Activated T-helper 1 cell treated with anti-CD3 and anti-CD28 coated beads, Interleukin-12 subunit alpha, Interleukin-12 subunit beta, Interleukin-2, Interleukin-4 antibody, amounts not matched to agents 30 ng/mL and 10 ng/mL and 1 ng/mL, durations not matched to agents 14 hours and 24 hours and 36 hours (primary cell): ENCODE measurements around the gene MPZL2. TPM values are rescaled to one million over a fixed set of nuclear protein-coding genes. Genes with fewer than 3 reads are reported as not detected.

Source experiments
- DNase-seq: peaks from one replicate; pipeline ENCODE4 v3.0.0; 2021; ENCODE audit warnings: low spot score
- H3K27ac Mint-ChIP-seq: one replicate; pipeline ENCODE4 v1.8.0; 2021; ENCODE audit warnings: mild to moderate bottlenecking, mixed read lengths
- H3K27me3 Mint-ChIP-seq: one replicate; pipeline ENCODE4 v1.8.0; 2022; ENCODE audit warnings: mild to moderate bottlenecking, moderate library complexity, mixed read lengths; ENCODE audit not compliant: insufficient read depth
- H3K36me3 Mint-ChIP-seq: one replicate; pipeline ENCODE4 v1.8.0; 2021; ENCODE audit warnings: low read depth, mixed read lengths
- H3K4me1 Mint-ChIP-seq: one replicate; pipeline ENCODE4 v1.8.0; 2021; ENCODE audit warnings: low read depth, mixed read lengths
- H3K4me3 Mint-ChIP-seq: one replicate; pipeline ENCODE4 v1.8.0; 2021; ENCODE audit warnings: mild to moderate bottlenecking, moderate library complexity, mixed read lengths
- H3K9me3 Mint-ChIP-seq: one replicate; pipeline ENCODE4 v1.8.0; 2021; ENCODE audit warnings: mixed read lengths
- intact Hi-C: fragments of 100-400 bp; cut with micrococcal nuclease; formaldehyde crosslinking; loops from one replicate; pipeline ENCODE4 v1.15.1; 2024
- total RNA-seq: library from RNA; stranded (reverse); gene quantifications from 2 replicates; pipeline ENCODE4 v1.2.3, GENCODE V29; 2022

The MPZL2 gene
- total RNA-seq, 1 donor from 2014 or later: 13.2 TPM

DNA sequence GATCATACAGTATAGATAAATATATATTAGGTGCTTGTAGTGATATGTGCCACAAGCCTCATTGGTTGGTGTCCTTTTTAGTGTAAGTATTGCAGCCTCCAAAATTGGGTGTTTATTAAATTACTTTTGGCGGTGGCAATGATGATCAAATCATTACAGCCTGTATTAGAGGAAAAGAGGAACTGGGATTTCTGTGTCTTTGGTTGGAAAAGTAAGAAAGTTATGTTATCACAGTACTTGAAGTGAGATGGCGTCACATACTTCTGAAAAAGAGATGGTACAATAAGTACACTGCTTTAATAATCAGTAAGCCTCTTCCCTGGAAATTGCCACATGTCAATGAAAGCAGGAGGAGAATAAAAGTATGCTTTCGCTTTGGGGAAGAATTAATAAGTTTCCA lies 11.4 kb downstream of the MPZL2 start:
- peaks cover 45% of the 10 kb centered on the region for H3K4me1 Mint-ChIP-seq
- no peaks in the 10 kb centered on the region for H3K27me3 Mint-ChIP-seq
- peak overlapping the region; percentile 96 for H3K4me3 Mint-ChIP-seq
- H3K36me3 Mint-ChIP-seq: peaks cover 25% of the 10 kb centered on the region
- intact Hi-C loops: loop anchor here (1.0 to 2.0 kb wide), 4 partner anchors 11 to 106 kb away; partner anchors contain the start of gene UBE4A
- DNase-seq: no peak
- H3K9me3 Mint-ChIP-seq: no peaks in the 10 kb centered on the region
- peak overlapping the region; percentile 97 for H3K27ac Mint-ChIP-seq

DNA sequence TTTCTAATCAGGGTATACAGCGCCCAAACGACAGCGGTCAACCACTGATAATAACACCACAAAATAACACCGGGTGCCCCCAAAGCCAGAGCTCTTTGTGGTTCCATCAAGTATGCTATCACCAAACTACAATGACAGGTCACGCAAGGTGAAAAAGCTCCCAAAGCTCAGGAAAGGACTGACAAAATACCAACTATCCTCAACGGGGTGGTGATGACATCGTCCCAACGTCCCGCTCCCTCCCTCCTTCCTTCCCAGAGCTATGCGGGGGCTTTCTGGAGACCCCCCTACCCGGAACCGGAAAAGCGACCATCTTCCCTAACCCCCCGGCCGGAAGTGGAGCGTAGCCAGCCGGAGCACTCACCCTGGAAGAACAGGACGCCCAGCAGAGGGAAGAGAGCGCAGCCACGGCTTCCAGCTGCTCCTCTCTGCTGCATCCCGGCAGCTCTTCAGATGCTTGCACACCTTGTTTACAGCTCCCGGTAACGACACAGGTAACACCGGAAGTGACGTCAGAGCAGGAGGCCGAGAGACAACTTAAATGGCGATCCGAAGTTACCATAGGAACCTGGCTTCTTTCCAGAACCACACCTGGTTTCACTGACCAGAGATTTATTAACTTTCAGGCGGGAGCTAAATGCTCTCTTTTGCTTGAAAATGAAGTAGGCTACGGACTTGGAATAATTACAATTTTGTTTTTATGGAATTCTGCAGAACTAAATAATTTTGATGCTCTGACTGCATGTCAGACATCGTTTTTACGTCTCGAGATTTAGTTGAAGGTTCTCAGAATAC lies 12.0 kb downstream of the MPZL2 start, which contains the start of gene MPZL3:
MPZL3 (minus strand) TSS at position 508 of the 795 bp plus-strand sequence; CDS start at position 437, 71 bp downstream.
- peak; percentile 71 for DNase-seq
- H3K9me3 Mint-ChIP-seq: no peaks in the 10 kb centered on the region
- peaks cover 51% of the 10 kb centered on the region for H3K4me1 Mint-ChIP-seq
- peak within 1 kb of the TSS; percentile 96 for H3K4me3 Mint-ChIP-seq
- H3K36me3 Mint-ChIP-seq: peaks cover 27% of the 10 kb centered on the region
- intact Hi-C loops: loop anchor here (1.0 to 2.0 kb wide), 7 partner anchors 11 to 107 kb away; partner anchors contain the start of genes CD3E and UBE4A
- peak within 1 kb of the TSS; percentile 97 for H3K27ac Mint-ChIP-seq
- H3K27me3 Mint-ChIP-seq: no peaks in the 10 kb centered on the region

DNA sequence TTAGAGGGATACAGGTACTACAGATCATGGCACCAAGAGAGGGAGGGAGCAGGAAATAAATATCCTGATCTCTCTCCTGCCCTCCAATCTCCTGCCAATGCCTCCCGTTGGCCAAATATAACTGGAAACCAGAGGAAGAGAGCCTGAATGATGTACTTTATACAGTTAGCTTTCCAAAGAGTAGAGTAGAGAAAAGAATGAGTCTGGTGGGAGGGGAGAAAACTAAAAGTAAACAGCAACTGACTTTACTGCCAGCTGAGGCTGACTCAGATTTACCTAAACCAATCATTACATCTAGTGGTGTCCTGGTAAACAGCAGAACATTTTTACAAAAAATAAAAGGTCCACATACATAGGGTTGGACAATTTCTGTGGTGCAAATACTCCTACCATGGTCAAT lies 17.1 kb downstream of the MPZL2 start:
- Mint-ChIP-seq H3K27me3 (no peaks in the 10 kb centered on the region), H3K27ac (peak overlapping the region; percentile 96), H3K9me3 (no peaks in the 10 kb centered on the region), H3K36me3 (peaks cover 34% of the 10 kb centered on the region), H3K4me1 (peaks cover 81% of the 10 kb centered on the region), H3K4me3 (peak overlapping the region; percentile 40)
- no peak for DNase-seq
- intact Hi-C loops: loop anchor here (1.0 kb wide), 2 partner anchors 23 to 45 kb away; no protein-coding TSS in a partner anchor

DNA sequence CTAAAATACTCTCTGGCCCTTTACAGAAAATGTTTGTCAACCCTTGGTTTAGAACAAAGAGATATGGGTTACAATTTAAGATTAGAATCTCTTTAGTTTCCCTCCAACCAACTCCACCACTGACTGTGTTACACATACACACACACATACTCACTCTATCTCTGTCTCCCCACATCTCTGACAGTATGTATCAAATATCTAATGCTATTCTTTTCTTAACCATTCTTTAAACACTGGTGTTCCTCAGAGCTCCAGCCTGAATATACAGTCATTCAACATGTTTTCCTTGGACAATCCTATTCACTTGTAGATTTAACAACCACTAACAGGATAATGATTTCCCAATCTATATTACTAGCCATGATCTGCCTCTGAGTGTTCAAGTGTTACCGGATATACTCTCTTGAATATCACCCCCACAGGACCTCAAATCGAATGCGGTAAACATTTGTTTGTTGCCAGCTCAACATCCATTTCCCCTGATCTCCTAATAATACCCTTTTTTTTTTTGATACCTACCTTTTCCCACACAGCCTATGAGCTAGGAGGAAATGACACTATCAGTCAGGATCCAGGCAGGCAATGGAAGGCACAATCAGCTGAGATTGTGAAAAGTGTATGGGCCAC lies 18.0 kb downstream of the MPZL2 start:
- Mint-ChIP-seq H3K4me3 (peak overlapping the region; percentile 45), H3K36me3 (peaks cover 36% of the 10 kb centered on the region), H3K27me3 (no peaks in the 10 kb centered on the region), H3K4me1 (peaks cover 89% of the 10 kb centered on the region), H3K27ac (peak overlapping the region; percentile 70), H3K9me3 (no peaks in the 10 kb centered on the region)
- no peak for DNase-seq
- intact Hi-C loops: no loop called here

DNA sequence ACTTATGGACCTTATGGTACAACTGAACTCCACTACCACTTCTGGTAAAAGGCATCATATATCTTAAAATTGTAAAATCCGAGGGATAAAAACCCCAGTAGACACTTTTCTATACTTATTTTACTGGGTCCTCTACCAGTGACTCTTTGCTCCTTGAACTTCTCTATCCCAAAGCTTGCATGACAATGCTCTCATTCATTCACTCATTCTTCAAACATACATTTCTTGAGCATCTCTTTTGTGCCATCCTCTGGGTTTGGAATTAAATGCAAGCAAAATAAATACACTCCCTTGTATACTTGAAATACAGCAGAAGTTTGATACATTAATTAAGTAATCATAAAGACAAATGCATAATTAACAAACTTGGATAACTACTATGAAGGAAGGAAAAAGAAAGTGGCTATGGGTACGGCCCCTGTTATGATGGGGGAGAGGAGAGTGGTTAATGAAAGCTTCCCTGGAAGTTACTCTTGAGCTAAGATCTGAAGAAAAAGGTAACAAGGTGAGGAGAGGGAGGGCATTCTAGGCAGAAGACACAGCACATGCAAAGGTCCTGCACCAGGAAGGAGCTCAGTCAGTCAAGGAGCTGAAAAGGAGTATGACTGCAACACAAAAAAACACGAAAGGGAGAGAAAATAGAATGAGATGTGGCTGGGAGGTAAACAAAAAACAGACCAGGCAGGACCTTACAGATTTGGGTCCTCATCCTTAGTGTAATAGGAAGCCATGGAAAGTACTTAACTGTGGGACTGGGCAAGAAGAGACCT lies 19.9 kb downstream of the MPZL2 start:
- H3K9me3 Mint-ChIP-seq: no peaks in the 10 kb centered on the region
- H3K4me1 Mint-ChIP-seq: peaks cover 90% of the 10 kb centered on the region
- intact Hi-C loops: loop anchor here (5.0 kb wide), 4 partner anchors 38 to 193 kb away; partner anchors contain the start of gene KMT2A
- H3K27me3 Mint-ChIP-seq: no peaks in the 10 kb centered on the region
- H3K27ac Mint-ChIP-seq: peak overlapping the region; percentile 90
- H3K36me3 Mint-ChIP-seq: peaks cover 43% of the 10 kb centered on the region
- no peak for DNase-seq
- H3K4me3 Mint-ChIP-seq: peak overlapping the region; percentile 20

DNA sequence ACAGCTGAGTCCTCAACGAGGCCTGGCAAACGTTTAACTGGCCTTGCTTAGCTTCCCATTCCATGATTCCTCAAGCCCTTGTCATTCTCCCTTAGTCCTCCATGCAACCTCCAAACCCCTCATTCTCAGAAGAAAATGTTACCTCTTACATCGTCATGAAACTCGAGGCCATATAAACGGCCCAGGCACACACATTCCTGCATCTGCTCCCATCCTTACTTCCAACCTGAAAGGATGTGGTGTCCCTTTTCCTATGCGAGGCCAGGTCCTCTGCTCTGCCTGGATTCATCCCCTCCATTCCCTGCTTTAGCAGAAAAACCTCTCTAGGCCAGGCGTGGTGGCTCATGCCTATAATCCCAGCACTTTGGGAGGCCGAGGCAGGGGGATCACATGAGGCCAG lies 20.9 kb downstream of the MPZL2 start:
- intact Hi-C loops: loop anchor here (5.0 kb wide), 4 partner anchors 39 to 194 kb away; partner anchors contain the start of gene KMT2A
- H3K9me3 Mint-ChIP-seq: no peaks in the 10 kb centered on the region
- H3K4me3 Mint-ChIP-seq: peak overlapping the region; percentile 61

DNA sequence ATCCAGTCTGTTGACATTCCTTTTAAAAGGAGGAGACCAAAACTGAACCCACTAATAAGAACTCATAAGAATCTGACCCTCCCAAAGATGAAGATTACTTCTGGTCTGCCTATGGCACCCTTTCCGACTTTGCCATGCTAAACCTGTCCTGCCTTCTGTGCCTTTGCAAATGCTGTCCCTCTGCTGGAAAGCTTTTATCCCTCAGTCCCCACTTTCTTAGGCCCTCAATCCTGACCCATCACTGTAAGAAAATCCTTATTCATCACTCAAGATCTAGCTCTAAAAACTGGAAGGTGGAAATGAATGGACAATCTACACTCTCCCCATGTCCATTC lies 22.4 kb downstream of the MPZL2 start:
- H3K4me1 Mint-ChIP-seq: peaks cover 88% of the 10 kb centered on the region
- H3K27me3 Mint-ChIP-seq: no peaks in the 10 kb centered on the region
- no peak for DNase-seq
- peak overlapping the region; percentile 99 for H3K27ac Mint-ChIP-seq
- H3K36me3 Mint-ChIP-seq: peaks cover 53% of the 10 kb centered on the region
- intact Hi-C loops: loop anchor here (1.0 to 5.0 kb wide), 11 partner anchors 9 to 196 kb away; partner anchors contain the start of genes JAML and KMT2A
- H3K4me3 Mint-ChIP-seq: peak overlapping the region; percentile 83
- no peaks in the 10 kb centered on the region for H3K9me3 Mint-ChIP-seq

More for the DNA sequence above, 20.9 kb downstream of the MPZL2 start:
- Mint-ChIP-seq H3K36me3 (peaks cover 53% of the 10 kb centered on the region), H3K4me1 (peaks cover 94% of the 10 kb centered on the region), H3K27me3 (no peaks in the 10 kb centered on the region), H3K27ac (peak overlapping the region; percentile 90)
- DNase-seq: no peak

DNA sequence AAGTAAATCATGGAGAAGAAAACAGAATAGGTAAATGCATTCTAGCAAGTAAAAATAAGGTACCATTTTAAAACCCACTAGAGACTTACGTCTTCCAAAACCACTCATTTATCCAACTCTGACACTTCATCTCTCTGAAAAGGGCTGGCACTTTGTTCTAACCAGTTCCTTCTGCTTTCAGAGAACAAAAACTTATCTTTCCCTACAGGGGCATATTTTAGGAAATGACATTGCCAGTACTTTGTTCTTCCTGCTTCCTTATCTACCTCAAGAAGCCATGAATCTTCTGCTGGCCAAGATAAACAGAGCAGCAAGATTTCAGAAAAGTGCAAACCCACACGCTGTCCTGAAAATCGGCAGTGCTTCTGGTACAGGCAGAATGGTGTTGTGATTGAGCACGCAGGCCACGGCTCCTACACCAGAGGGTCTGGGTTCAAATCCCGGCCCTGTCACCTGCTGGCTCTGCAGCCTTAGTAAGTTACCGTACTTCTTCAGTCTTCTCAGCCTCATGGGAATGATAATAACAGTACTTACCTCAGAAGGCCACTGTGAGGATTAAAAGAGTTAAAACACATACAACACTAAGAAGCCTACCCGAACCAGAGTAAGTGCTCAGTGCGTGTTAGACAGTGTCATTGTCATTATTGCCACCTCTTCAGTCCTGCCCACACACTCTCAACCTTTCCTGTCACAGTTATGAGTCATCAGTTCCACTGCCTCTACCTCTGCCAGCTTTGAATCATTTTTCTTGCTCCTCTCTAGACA lies 22.9 kb downstream of the MPZL2 start:
- peak overlapping the region; percentile 83 for H3K4me3 Mint-ChIP-seq
- H3K9me3 Mint-ChIP-seq: no peaks in the 10 kb centered on the region
- peaks cover 57% of the 10 kb centered on the region for H3K36me3 Mint-ChIP-seq
- peak overlapping the region; percentile 99 for H3K27ac Mint-ChIP-seq
- intact Hi-C loops: loop anchor here (1.0 to 5.0 kb wide), 11 partner anchors 9 to 196 kb away; partner anchors contain the start of genes JAML and KMT2A
- DNase-seq: peak; percentile 66
- H3K27me3 Mint-ChIP-seq: no peaks in the 10 kb centered on the region
- H3K4me1 Mint-ChIP-seq: peaks cover 89% of the 10 kb centered on the region

DNA sequence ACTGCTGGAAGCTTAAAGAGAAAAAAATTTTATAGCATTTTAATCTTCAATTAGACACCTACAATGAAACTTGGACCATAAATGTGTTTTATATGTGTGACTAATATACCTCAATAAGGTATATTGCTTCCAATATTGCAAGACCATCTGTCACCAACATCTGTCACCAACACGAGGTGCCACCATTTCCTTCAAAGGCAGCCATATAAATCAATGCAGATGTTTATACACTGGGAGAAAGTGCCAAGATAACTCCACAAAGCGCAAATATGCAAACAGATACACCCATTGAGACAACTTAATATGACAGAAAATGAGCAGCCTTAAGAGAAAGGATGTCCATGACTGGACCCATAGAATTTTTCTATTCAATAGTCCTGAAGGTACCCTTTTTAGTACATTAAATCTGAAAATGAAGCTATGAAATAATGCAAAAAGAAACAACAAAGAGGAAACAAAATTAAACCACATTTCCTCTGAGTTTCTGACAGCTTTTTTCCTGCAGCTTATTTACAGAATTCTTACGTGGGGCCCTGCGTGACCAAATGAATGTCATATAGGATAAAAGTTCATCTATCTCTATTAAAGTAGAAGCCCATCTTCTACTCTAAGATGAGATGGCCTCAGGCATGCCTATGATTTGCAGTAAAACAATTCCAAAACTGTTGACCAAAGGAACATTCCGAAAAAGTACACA lies 24.4 kb downstream of the MPZL2 start:
- peaks cover 60% of the 10 kb centered on the region for H3K36me3 Mint-ChIP-seq
- DNase-seq: no peak

DNA sequence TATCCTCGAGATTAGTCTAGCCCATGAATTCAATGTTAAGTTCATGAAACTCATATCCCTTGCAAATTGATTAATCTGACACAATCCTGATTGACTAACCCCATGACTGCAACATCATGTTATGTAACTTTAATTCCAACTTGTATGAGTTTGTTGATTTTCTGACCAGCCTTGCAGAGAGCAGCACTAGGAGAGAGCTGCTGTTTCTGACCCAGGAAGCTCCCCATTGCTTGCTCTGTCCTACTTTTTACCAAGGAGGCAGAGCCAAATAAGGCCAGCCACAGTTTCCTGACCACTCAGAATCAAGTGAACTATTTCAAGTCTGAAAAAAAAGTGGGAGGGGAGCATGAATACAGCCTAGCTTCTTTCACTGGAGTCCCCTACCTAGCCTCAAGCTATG lies 25.2 kb downstream of the MPZL2 start:
- Mint-ChIP-seq H3K36me3 (peaks cover 60% of the 10 kb centered on the region), H3K4me3 (peak overlapping the region; percentile 83), H3K27ac (peak overlapping the region; percentile 76), H3K4me1 (peaks cover 79% of the 10 kb centered on the region), H3K9me3 (no peaks in the 10 kb centered on the region), H3K27me3 (no peaks in the 10 kb centered on the region)
- intact Hi-C loops: no loop called here
- DNase-seq: no peak

More for the DNA sequence above, 24.4 kb downstream of the MPZL2 start:
- H3K4me1 Mint-ChIP-seq: peaks cover 87% of the 10 kb centered on the region
- intact Hi-C loops: loop anchor here (5.0 kb wide), 4 partner anchors 43 to 198 kb away; partner anchors contain the start of gene KMT2A
- H3K27ac Mint-ChIP-seq: peak overlapping the region; percentile 99
- H3K9me3 Mint-ChIP-seq: no peaks in the 10 kb centered on the region
- no peaks in the 10 kb centered on the region for H3K27me3 Mint-ChIP-seq
- peak overlapping the region; percentile 83 for H3K4me3 Mint-ChIP-seq

DNA sequence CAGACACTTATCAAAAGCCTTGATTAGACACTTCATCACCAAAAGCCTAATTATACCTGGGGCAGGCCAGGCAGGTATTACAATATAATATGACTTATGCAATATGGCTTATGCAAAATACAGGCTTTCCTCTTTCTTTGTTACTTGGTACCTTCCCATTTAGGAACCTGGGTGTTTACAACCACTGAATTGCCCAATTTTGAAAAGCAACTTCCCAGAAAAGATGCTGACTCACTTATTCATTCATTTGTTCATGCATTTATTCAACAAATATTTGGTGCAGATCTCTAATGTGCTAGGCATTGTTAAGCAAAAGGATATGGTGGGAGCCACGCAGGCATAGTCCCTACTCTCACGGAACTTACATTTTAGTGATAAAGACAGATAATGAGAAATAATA lies 25.7 kb downstream of the MPZL2 start:
- intact Hi-C loops: no loop called here
- no peaks in the 10 kb centered on the region for H3K9me3 Mint-ChIP-seq
- H3K4me1 Mint-ChIP-seq: peaks cover 74% of the 10 kb centered on the region
- H3K27ac Mint-ChIP-seq: peak overlapping the region; percentile 76
- peak overlapping the region; percentile 83 for H3K4me3 Mint-ChIP-seq
- no peaks in the 10 kb centered on the region for H3K27me3 Mint-ChIP-seq
- H3K36me3 Mint-ChIP-seq: peaks cover 61% of the 10 kb centered on the region
- no peak for DNase-seq
